Measurements from ENCODE around the gene GBX1. TPM values are rescaled to one million over a fixed set of nuclear protein-coding genes. Genes with fewer than 3 reads are reported as not detected.

The GBX1 gene
- polyA plus RNA-seq, 1 donor from 2014 or later, result not detected

- Histone ChIP-seq H3K9me3 (ENCODE audit: low read length) (no peaks in the 10 kb centered on the region), H3K4me3 (ENCODE audit: low read length) (no peak within 1 kb of the TSS), H3K9me2 (ENCODE audit: insufficient read depth, low read length) (no peaks in the 10 kb centered on the region), H3K79me2 (replicated peaks; ENCODE audit: insufficient read depth, low read length) (no peaks in the 10 kb centered on the region), H3K27me3 (ENCODE audit: insufficient read depth, low read depth, low read length) (no peaks in the 10 kb centered on the region), H3K27ac (ENCODE audit: low read length) (no peak within 1 kb of the TSS), H4K20me1 (ENCODE audit: insufficient read depth) (no peaks in the 10 kb centered on the region), H2AFZ (ENCODE audit: low read depth, low read length) (no peak within 1 kb of the TSS), H3F3A (ENCODE audit: insufficient read depth, low read length, poor library complexity, severe bottlenecking) (no peaks in the 10 kb centered on the region), H3K9ac (ENCODE audit: low read length) (no peak within 1 kb of the TSS), H3K36me3 (ENCODE audit: insufficient read depth, low read length) (no peaks in the 10 kb centered on the region), H3K4me2 (ENCODE audit: low read length) (no peak within 1 kb of the TSS)
- TF ChIP-seq POLR2AphosphoS5 (IDR thresholded peaks at IDR 0.05), result no peak
- no peak for TF ChIP-seq REST (IDR thresholded peaks at IDR 0.05; ENCODE audit: borderline replicate concordance)
- TF ChIP-seq RAD21 (conservative IDR thresholded peaks at IDR 0.05), result no peak
- TF ChIP-seq CTCF (IDR thresholded peaks at IDR 0.05; ENCODE audit: poor library complexity, severe bottlenecking), result no peak
- TF ChIP-seq MXI1 (conservative IDR thresholded peaks at IDR 0.05; ENCODE audit: poor library complexity, severe bottlenecking), result no peak
- TF ChIP-seq EZH2 (IDR thresholded peaks at IDR 0.05; ENCODE audit: borderline replicate concordance, insufficient read depth, low read length, poor library complexity, severe bottlenecking), result no peak
- no peak for TF ChIP-seq TAF1 (IDR thresholded peaks at IDR 0.05; ENCODE audit: low read depth)
- no peak for TF ChIP-seq SMC3 (conservative IDR thresholded peaks at IDR 0.05; ENCODE audit: poor library complexity)
- TF ChIP-seq EP300 (conservative IDR thresholded peaks at IDR 0.05; ENCODE audit: poor library complexity, severe bottlenecking), result no peak
Measured at GRCh38 chr7:151210087-151210854, 42.8 kb upstream of the GBX1 start, which contains the start of gene H2BK1. Gene H2BK1, minus strand, starts transcription at chr7:151210488. Its CDS starts 170 bp downstream, at chr7:151210318.

- Histone ChIP-seq H3K4me2 (ENCODE audit: low read length) (no peak overlapping the region), H3K4me3 (ENCODE audit: low read length) (no peak overlapping the region), H3K79me2 (replicated peaks; ENCODE audit: insufficient read depth, low read length) (no peaks in the 10 kb centered on the region), H4K20me1 (ENCODE audit: insufficient read depth) (no peaks in the 10 kb centered on the region), H3F3A (ENCODE audit: insufficient read depth, low read length, poor library complexity, severe bottlenecking) (no peaks in the 10 kb centered on the region), H3K9me3 (ENCODE audit: low read length) (no peaks in the 10 kb centered on the region), H3K36me3 (ENCODE audit: insufficient read depth, low read length) (no peaks in the 10 kb centered on the region), H3K27ac (ENCODE audit: low read length) (no peak overlapping the region), H3K9ac (ENCODE audit: low read length) (no peak overlapping the region), H3K27me3 (ENCODE audit: insufficient read depth, low read depth, low read length) (no peaks in the 10 kb centered on the region), H2AFZ (ENCODE audit: low read depth, low read length) (no peak overlapping the region), H3K9me2 (ENCODE audit: insufficient read depth, low read length) (no peaks in the 10 kb centered on the region)
- TF ChIP-seq EZH2 (IDR thresholded peaks at IDR 0.05; ENCODE audit: borderline replicate concordance, insufficient read depth, low read length, poor library complexity, severe bottlenecking) (no peak), SMC3 (conservative IDR thresholded peaks at IDR 0.05; ENCODE audit: poor library complexity) (no peak), POLR2AphosphoS5 (IDR thresholded peaks at IDR 0.05) (no peak), CTCF (IDR thresholded peaks at IDR 0.05; ENCODE audit: poor library complexity, severe bottlenecking) (no peak), EP300 (conservative IDR thresholded peaks at IDR 0.05; ENCODE audit: poor library complexity, severe bottlenecking) (no peak), REST (IDR thresholded peaks at IDR 0.05; ENCODE audit: borderline replicate concordance) (no peak), RAD21 (conservative IDR thresholded peaks at IDR 0.05) (no peak), TAF1 (IDR thresholded peaks at IDR 0.05; ENCODE audit: low read depth) (no peak), MXI1 (conservative IDR thresholded peaks at IDR 0.05; ENCODE audit: poor library complexity, severe bottlenecking) (no peak)
Measured at GRCh38 chr7:151209588-151209987, 42.1 kb upstream of the GBX1 start.

Measured in neural cell (in vitro differentiated cells).